Parathyroid adenoma (tissue), 2 donors: ENCODE results near the gene TSPAN11.

ENCODE experiments used
- H2AFZ ChIP-seq: fragments of 300-600 bp; sonication (generic); one replicate; pipeline ENCODE4 v1.7.0; 2017; ENCODE audit warnings: antibody characterized with exemption, mild to moderate bottlenecking
- H3K27ac ChIP-seq: fragments of 300-600 bp; sonication (generic); one replicate; pipeline ENCODE4 v1.7.0; 2017
- H3K27me3 ChIP-seq: fragments of 300-600 bp; sonication (generic); one replicate; pipeline ENCODE4 v1.7.0; 2017; ENCODE audit warnings: low read length; ENCODE audit not compliant: control insufficient read depth, insufficient read depth
- H3K36me3 ChIP-seq: fragments of 300-600 bp; sonication (generic); one replicate; pipeline ENCODE4 v1.7.0; 2017; ENCODE audit warnings: low read length; ENCODE audit not compliant: control insufficient read depth, insufficient read depth
- H3K4me1 ChIP-seq: fragments of 300-600 bp; sonication (generic); one replicate; pipeline ENCODE4 v1.7.0; 2017; ENCODE audit warnings: control low read depth
- H3K4me2 ChIP-seq: fragments of 300-600 bp; sonication (generic); one replicate; pipeline ENCODE4 v1.7.0; 2017; ENCODE audit warnings: low read length
- H3K4me3 ChIP-seq: fragments of 300-600 bp; sonication (generic); one replicate; pipeline ENCODE4 v1.7.0; 2017; ENCODE audit warnings: low read depth, low read length
- H3K79me2 ChIP-seq: fragments of 300-600 bp; sonication (generic); one replicate; pipeline ENCODE4 v1.7.0; 2017; ENCODE audit warnings: control low read depth
- H3K9ac ChIP-seq: fragments of 300-600 bp; sonication (generic); one replicate; pipeline ENCODE4 v1.7.0; 2017; ENCODE audit warnings: mild to moderate bottlenecking
- H3K9me3 ChIP-seq: fragments of 300-600 bp; sonication (generic); one replicate; pipeline ENCODE4 v1.7.0; 2017; ENCODE audit warnings: low read length; ENCODE audit not compliant: control insufficient read depth
- CTCF ChIP-seq: fragments of 300-600 bp; sonication (generic); IDR thresholded peaks from one replicate; pipeline ENCODE4 v1.7.0; 2017; ENCODE audit warnings: antibody characterized with exemption, mild to moderate bottlenecking
- donor health status: primary hyperparathyroidism.

TSPAN11 gene

GRCh38 chr12:30914986-30915591, 11.5 kb upstream of the TSPAN11 start:
- Histone ChIP-seq H3K9ac (no peak overlapping the region), H3K4me1 (peaks cover under 1% of the 10 kb centered on the region), H3K4me3 (no peak overlapping the region), H3K36me3 (no peaks in the 10 kb centered on the region), H3K27ac (no peak overlapping the region), H3K79me2 (no peaks in the 10 kb centered on the region), H3K9me3 (no peaks in the 10 kb centered on the region), H3K27me3 (no peaks in the 10 kb centered on the region), H2AFZ (no peak overlapping the region), H3K4me2 (no peak overlapping the region)
- no peak for TF ChIP-seq CTCF

- no peak for TF ChIP-seq CTCF
- Histone ChIP-seq H3K9ac (no peak overlapping the region), H3K4me3 (no peak overlapping the region), H3K9me3 (no peaks in the 10 kb centered on the region), H3K4me1 (no peaks in the 10 kb centered on the region), H3K79me2 (no peaks in the 10 kb centered on the region), H3K27ac (no peak overlapping the region), H2AFZ (no peak overlapping the region), H3K27me3 (no peaks in the 10 kb centered on the region), H3K36me3 (no peaks in the 10 kb centered on the region), H3K4me2 (no peak overlapping the region)
These were observed 3.5 kb upstream of the TSPAN11 start for GRCh38 chr12:30923057-30923456.

- Histone ChIP-seq H2AFZ (peak overlapping the region; percentile 79), H3K27me3 (no peaks in the 10 kb centered on the region), H3K9me3 (no peaks in the 10 kb centered on the region), H3K79me2 (no peaks in the 10 kb centered on the region), H3K27ac (no peak overlapping the region), H3K4me2 (peak overlapping the region; percentile 55), H3K4me3 (no peak overlapping the region), H3K9ac (no peak overlapping the region), H3K36me3 (no peaks in the 10 kb centered on the region), H3K4me1 (no peaks in the 10 kb centered on the region)
- no peak for TF ChIP-seq CTCF
These were observed 823 bp upstream of the TSPAN11 start for GRCh38 chr12:30925607-30926242.

- Histone ChIP-seq H3K4me3 (no peak overlapping the region), H2AFZ (no peak overlapping the region), H3K9ac (no peak overlapping the region), H3K27me3 (no peaks in the 10 kb centered on the region), H3K36me3 (no peaks in the 10 kb centered on the region), H3K27ac (no peak overlapping the region), H3K9me3 (no peaks in the 10 kb centered on the region), H3K4me1 (no peaks in the 10 kb centered on the region), H3K79me2 (no peaks in the 10 kb centered on the region), H3K4me2 (no peak overlapping the region)
- no peak for TF ChIP-seq CTCF
These were observed 669 bp downstream of the TSPAN11 start for GRCh38 chr12:30927222-30927611.
